GM12892 (cell line): Measurements from ENCODE around the gene KIFAP3.
"Not testable (repeated sequence)": the region's sequence is repeated elsewhere in the genome, so short reads cannot be mapped to it uniquely, and the experiment has no call there.

ENCODE experiments used
- DNase-seq: peaks from one replicate; pipeline ENCODE4 v3.0.0; 2011; ENCODE audit not compliant: insufficient read length
- FAIRE-seq: peaks from 2 replicates; lab custom pipeline; 2011; peaks lifted over from hg19 to GRCh38; lab: Jason Lieb, UNC
- POLR2A ChIP-seq: IDR thresholded peaks from 2 replicates; pipeline ENCODE4 v1.6.1; 2011; ENCODE audit warnings: low read depth, low read length, control low read depth
- POLR2AphosphoS5 ChIP-seq: IDR thresholded peaks from 2 replicates; pipeline ENCODE4 v1.6.1; 2011; ENCODE audit warnings: low read depth, low read length, control low read depth
- TAF1 ChIP-seq: IDR thresholded peaks from 2 replicates; pipeline ENCODE4 v1.6.1; 2011; ENCODE audit warnings: low read depth, mild to moderate bottlenecking, control low read depth, low read length, borderline replicate concordance

The KIFAP3 gene

DNA sequence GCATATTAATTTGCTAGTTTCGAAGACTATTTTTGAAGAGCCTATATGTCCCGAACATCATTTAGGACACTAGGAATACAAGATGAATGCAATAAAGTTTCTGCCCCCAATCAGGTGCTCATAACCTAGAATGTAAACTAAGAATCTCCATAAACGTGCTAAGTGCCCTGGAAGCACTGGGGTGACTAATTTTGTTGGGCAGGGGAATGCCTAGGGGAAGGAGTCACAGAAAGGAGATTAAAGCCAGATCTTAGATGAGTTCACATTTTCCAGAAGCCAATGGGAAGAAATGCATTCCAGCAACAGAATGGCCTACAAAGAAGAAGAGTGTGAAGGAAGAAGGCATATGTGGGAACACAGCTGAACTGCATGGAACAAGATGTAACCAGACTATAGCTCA is 200.3 kb downstream of the KIFAP3 start:
- TF ChIP-seq POLR2A (no peak), POLR2AphosphoS5 (no peak), TAF1 (no peak)
- DNase-seq (no peak), FAIRE-seq (no peak)

DNA sequence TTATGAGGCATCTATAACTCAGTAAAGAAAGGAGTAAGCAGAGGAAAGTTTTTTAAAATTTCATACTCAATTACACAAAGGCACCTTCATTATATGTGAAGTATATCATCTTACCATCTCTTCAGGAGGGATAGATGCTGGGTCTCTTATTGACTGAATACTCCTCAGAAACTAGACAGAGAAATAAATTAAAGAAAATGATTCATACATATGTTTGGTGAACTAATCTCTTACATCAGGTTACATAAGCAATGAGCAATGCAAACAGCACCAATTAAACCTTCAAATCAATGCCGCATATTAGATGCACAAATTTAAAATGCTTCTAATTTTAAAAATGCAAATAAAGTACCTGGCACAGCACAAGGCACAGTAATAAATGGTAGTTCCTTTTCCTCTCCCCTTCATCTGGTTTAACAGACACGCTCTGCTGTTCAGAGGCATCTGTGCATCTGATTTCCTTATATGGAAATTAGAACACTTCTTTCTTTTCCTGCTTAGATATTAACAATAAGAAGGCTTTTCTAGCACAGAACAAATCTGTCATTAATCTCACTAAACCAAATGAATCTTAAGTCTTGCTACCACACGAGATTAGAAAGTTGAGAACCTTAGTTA is 200.8 kb downstream of the KIFAP3 start:
- DNase-seq (no peak), FAIRE-seq (no peak)
- TF ChIP-seq POLR2AphosphoS5 (no peak), POLR2A (no peak), TAF1 (no peak)

DNA sequence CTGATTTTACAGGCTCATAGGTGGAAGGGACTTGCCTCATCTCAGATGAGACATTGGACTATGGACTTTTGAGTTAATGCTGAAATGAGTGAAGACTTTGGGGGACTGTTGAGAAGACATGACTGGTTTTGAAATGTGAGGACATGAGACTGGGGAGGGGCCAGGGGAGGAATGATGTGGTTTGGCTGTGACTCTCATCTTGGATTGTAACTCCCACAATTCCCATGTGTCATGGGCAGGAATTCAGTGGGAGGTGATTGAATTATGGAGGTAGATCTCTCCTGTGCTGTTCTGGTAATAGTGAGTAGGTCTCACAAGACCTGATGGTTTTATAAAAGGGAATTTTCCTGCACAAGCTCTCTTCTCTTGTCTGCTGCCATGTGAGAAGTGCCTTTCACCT is 201.6 kb downstream of the KIFAP3 start:
- no peak for DNase-seq
- TF ChIP-seq POLR2AphosphoS5 (no peak), TAF1 (no peak), POLR2A (no peak)
- FAIRE-seq, result no peak

DNA sequence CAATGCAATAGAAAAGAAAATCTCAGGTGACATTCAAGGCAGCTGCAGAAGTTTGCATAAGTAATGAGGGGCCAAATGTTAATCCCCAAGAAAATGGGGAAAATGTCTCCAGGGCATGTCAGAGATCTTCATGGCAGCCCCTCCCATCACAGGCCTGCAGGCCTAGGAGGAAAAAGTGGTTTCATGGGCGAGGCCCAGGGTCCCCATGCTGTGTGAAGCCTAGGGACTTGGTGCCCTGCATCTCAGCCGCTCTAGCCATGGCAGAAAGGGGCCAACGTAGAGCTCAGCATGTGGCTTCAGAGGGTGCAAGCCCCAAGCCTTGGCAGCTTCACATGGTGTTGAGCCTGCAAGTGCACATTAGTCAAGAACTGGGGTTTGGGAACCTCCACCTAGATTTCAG is 202.5 kb downstream of the KIFAP3 start:
- not testable (repeated sequence) for FAIRE-seq, DNase-seq
